Forelimb muscle (tissue), 1 donor: ENCODE data around the gene HABP4. TPM values are rescaled to one million over a fixed set of nuclear protein-coding genes. Genes with fewer than 3 reads are reported as not detected.

ENCODE experiments used
- DNase-seq: peaks from one replicate; pipeline ENCODE4 v3.0.0-alpha.2; 2013; ENCODE audit warnings: low read depth
- polyA plus RNA-seq: library from polyadenylated mRNA; unstranded; fragments of 120-200 nt; gene quantifications from one replicate; pipeline ENCODE4 v1.2.1, GENCODE V29; 2013; ENCODE audit not compliant: insufficient read length

The HABP4 gene
- 11.9 TPM for polyA plus RNA-seq

DNA sequence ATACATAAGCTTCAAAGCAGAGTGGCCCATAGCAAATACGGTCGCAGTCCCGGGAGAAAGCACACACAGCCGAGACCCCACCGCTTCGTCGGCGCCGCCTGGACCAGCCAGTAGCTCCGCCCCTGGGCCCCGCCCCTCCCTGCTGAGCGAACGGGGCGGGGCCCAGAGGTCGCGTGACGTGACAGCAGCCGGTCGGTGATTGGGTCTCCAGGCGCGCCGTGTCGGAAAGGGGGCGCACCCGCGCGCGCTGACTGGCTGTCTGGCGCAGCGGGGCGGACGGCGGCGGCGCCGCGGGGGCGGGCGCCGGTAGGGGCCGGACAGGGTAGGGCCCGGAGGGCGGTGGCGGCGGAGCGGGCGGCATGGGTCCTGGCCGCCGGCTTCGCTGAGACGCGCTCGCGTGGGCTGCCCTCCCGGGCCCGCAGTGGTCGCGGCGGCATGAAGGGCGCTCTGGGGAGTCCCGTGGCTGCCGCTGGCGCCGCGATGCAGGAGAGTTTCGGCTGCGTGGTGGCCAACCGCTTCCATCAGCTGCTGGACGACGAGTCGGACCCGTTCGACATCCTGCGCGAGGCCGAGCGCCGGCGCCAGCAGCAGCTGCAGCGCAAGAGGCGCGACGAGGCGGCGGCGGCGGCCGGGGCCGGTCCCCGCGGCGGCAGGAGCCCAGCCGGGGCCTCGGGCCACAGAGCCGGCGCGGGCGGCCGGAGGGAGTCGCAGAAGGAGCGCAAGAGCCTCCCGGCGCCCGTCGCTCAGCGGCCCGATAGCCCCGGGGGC is at the start of gene HABP4:
HABP4 (plus strand) TSS at position 325 of the 768 bp plus-strand sequence; CDS start at position 436, 111 bp downstream.
- peak; percentile 87 for DNase-seq

DNA sequence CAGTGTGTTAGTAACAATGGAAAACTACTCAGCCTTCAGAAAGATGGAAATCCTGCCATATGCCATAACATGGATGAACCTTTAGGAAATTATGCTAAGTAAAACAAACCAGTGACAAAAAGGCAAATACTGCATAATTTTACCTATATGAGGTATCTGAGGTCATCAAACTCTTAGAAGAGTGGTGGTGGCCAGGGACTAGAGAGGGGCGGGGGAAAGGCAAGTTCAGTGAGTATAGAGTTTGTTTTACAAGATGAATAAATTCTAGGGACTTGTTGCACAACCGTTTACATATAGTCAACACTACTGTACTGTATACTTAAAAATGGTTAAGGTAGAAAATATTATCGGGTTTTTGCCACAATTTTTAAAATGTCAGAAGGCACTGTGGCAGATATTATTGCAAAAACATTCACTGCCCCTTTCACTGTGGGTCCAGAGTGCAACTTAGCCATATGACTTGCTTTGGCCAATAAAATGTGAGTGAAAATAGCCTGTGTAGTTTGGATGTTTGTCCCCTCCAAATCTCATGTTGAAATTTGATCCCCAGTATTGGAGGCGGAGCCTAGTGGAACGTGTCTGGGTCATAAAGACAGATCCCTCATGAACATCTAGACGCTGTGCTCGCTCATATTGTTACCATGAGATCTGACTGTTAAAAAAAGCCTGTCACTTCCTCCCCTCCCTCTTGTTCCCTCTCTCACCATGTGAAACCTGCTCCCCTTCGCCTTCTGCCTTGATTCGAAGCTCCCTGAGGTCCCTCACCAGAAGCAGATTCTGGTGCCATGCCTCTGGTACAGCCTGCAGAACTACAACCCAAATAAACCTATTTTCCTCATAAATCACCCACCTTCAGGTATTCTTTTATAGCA is 41.3 kb upstream of the HABP4 start:
- DNase-seq = no peak

DNA sequence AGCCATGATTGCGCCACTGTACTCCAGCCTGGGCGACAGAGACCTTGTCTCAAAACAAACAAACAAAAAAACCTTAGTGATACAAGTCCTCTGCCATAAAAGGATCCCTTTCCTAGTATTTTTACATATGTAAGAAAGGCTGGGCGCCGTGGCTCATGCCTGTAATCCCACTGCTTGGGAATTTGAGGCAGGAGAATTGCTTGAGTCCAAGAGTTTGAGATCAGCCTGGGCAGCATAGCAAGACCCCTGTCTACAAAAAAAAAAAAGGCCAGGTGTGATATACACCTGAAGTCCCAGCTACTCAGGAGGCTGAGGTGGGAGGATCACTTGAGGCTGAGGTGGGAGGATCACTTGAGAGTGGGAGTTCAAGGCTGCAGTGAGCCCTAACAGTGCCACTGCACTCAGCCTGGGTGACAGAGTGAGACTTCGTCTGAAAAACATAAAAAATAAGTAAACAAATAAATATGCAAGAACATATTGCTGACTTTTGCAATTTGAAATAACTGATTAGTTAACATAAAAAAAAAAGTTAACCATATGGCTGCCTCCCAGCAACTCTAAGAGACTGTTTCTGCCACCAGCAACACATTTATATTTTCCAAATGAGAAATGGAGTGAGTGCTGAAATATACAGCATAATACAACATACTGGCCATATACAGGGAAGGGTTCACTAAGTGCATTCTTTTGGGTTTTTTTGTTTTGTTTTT is 38.7 kb upstream of the HABP4 start:
- no peak for DNase-seq

GRCh38 chr9:96412174-96412913 is 37.6 kb upstream of the HABP4 start:
- DNase-seq = no peak

DNA sequence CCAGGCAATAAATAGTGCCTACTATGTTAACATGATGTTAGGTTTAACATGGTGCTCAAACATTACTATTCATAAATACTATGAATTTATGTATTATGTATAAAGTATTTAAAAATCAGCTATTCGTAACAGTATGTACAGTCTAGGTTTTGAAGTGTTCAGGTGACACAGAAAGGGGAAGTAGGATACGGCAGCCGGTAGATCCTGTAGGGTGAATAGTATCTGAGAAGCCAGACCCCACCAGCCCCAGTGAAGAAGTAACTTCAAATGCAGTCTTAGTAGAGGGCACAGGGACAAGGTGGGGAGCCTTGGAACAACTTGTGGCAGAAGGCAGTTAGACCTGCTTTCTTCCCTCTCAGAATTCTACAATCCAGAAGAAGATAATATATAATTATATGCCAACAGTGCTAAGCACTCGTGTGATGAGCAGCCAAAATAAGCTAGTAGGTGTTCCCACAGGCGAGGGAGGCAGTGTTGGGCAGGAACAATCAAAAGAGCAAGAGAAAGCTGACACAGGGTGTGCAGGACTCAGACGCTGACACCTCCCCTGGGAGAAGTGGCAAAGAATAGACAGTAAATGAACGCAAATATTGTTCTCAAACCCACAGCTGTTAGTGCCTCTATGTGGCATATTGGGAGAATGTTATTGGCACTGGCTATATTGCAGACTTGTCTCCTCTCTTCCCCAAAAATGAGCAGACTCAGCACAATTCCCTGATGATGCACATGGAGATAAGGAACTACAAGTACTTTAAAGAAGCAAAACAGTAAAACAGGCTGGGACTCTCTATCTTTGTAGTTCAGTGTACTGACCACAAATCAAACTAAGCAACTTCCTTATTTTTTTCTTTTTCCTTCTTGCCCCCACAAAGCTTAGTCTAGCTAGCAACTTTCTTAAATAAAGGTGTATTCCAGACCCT is 36.4 kb upstream of the HABP4 start:
- no peak for DNase-seq

GRCh38 chr9:96417051-96417586 is 32.9 kb upstream of the HABP4 start:
- no peak for DNase-seq

GRCh38 chr9:96417661-96418082 is 32.3 kb upstream of the HABP4 start:
- DNase-seq = no peak

DNA sequence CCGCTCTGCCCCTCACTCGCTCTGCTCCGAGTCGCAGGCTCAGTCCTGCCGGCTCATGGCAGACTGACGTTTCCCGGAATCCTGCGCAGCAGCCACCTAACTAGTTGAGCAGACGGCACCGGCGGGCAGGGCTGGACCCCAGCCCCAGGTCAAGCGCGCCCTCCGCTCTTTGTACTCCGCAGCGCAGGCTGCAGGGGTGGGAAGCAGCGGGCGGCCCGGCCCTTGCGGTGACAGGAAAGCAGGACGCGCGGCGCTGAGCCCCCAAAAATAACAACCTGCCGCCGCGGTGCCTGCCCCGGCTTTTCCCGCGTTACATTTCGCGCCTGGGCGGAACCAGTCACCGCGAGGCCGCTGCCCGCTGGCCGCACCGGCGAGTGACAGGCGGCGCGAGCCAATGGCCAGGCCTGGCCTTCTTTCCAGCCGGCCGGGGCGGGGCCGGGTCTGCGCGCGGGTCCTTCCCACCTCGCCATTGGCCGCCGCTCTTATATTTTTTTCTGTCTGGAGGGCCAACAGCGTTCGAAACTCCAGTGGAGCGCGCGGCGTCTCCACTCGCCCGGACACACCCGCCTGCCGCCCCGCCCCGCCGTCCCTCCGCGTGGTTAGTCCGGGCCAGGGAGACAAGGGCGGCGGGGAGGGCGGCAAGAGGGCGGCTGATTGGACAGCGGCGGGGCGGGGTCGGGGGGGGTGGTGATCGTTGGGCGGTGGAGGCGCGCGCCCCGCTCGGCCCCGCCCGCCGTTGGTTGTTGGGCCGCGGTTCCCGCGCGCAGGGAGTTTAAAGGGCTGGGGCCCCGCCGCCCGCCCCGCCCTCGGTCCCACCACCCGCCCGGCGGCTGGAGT is 31.7 kb upstream of the HABP4 start, which contains the start of gene ZNF367:
ZNF367 (minus strand) TSS at position 288 of the 837 bp plus-strand sequence. CDS start 338 bp downstream, outside the sequence.
- DNase-seq = peak; percentile 87

DNA sequence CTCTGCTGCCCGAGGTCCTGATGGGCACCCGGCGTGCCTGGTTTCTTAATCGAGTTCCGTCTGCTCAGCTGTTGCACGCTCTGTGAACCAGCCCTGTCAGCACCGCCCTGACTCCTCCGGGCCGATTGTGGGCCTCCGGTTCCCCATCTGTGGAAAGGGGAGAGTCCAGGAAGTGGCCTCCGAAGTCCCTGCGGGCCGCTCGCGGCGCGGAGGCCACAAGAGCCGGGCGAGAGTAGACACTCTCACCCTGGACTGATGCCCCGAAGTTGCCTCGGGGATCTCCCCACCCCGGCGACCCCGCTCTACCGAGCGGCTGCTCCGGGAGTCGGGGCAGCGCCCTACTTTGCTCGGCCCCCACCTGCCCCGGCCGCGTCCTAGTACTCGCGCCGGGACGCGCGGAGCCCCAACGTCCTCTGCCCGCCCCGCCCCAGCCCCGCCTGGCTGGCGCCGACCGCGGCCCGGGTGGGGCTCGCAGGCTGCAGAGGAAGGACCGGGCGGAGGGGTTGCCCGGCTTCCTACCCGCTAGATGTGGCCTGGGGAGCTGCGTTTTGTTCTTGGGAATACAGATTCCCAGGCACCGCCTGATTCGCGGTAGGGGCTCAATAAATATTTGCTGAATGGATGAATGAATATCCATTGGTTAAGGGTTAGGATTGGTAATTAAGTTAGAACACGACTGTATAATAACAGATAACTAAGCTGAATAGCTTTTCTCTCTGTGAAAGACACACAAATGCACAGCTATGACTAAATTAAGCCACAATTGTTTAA is 30.9 kb upstream of the HABP4 start:
- DNase-seq = no peak

GRCh38 chr9:96419691-96419969 is 30.3 kb upstream of the HABP4 start:
- no peak for DNase-seq

- DNase-seq = no peak
Measured at GRCh38 chr9:96420468-96421219, 29.3 kb upstream of the HABP4 start.

DNA sequence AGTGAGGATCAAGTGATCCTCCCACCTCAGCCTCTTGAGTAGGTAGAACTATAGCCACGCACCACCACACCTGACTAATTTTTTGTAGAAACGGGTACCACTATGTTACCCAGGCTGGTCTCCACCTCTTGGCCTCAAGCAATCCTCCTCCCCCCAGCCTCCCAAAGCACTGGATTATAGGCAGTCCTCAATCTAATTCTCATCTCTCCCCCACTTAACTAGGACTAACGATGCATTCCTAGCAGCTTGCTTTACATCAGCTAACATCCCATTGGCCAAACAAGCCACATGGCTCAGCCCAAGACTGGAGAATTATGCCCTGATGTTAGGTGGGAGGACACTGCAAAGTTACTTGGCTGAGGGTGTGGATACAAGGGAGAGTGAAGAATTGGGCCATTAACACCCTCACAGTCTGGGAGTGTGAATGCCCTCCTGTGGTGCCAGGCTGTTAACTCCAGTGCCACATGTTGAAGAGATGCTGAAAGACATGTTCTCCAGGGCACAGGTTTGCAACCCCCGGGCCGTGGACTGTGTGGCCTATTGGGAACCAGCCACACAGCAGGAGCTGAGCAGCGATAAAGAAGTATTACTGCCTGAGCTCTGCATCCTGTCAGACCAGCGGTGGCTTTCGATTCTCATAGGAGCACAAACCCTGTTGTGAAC is 26.5 kb upstream of the HABP4 start:
- no peak for DNase-seq

DNA sequence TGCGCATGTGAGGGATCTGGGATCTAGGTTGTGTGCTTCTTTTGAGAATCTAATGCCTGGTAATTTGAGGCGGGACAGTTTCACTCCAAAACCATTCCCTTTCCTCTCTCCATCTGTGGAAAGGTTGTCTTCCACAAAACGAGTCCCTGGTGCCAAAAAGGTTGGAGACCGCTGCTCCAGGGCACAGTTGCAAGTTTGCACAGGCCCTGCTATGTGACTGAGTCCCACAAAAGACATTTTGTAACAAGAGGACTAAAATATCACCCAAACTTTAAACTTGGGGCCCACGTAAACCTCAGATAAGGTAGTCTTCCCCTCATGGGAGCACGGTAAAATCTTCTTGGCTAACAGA is 26.0 kb upstream of the HABP4 start:
- no peak for DNase-seq

GRCh38 chr9:96425500-96426169 is 24.3 kb upstream of the HABP4 start:
- DNase-seq = no peak

DNA sequence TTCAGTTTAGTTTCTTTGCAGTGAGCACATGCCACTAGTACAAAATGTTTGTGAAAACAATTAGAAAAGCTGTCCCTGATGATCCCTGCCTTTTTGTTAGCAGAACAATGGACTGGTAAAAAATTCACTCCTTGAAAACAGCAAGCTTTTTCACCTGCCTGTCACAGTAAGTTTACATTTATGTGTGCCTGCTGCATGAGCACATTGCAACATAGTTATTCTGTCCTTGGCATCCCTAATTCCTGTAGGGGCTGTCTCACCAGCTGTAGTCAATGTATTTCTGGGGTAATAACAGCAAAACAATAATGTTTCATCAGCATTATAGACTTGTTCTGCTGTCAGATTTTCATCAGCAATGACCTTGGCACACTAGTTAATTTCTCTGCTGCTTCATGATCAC is 20.2 kb upstream of the HABP4 start:
- no peak for DNase-seq

DNA sequence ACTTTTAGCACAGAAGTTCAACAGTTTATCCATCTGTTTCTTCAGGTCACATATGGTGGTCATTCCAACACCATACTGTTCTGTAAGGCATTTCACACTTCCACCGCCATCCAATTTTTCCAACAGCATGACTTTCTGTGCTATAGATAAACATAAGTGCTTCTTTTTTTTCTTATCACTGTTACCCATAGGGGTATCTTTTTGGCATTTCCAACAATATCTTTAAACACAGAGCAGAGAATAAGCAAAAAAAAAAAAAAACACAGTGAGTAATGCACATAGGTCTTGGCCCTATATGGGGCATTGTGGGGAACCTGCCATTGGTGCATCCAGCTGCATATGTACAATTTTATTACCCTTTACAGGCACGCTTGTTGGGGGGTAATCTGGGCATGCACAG is 19.6 kb upstream of the HABP4 start:
- no peak for DNase-seq

- no peak for DNase-seq
Measured at GRCh38 chr9:96435345-96435744, 14.6 kb upstream of the HABP4 start.
